ENCODE results near the gene TRIM8. TPM values are rescaled to one million over a fixed set of nuclear protein-coding genes. Genes with fewer than 3 reads are reported as not detected.

TRIM8 gene
- 35.7 to 50.3 TPM (median 46.4 TPM) in 5 replicates for total RNA-seq (2022; extraction: Qiagen RNA extraction; ENCODE audit: low read depth)

GRCh38 chr10:102644066-102644645 is at the start of gene TRIM8:
TSS of gene TRIM8 (plus strand) at chr10:102644479. CDS start at chr10:102644618, 139 bp downstream.

Other genes starting within 250 kb of the TRIM8 start
- 41.1 to 61.6 TPM (median 54.5 TPM) in 5 replicates for gene NFKB2, start 248.8 kb upstream of the TRIM8 start, total RNA-seq (2022; extraction: Qiagen RNA extraction; ENCODE audit: low read depth)
- 0.39 to 0.80 TPM (median 0.50 TPM) in 5 replicates for gene PSD, start 225.7 kb upstream of the TRIM8 start, total RNA-seq (2022; extraction: Qiagen RNA extraction; ENCODE audit: low read depth)
- gene FBXL15, start 223.6 kb upstream of the TRIM8 start, total RNA-seq (2022; extraction: Qiagen RNA extraction; ENCODE audit: low read depth) = 6.5 to 9.6 TPM (median 8.2 TPM) in 5 replicates
- gene CUEDC2, start 211.9 kb upstream of the TRIM8 start, total RNA-seq (2022; extraction: Qiagen RNA extraction; ENCODE audit: low read depth) = 58.5 to 67.4 TPM (median 64.3 TPM) in 5 replicates
- 0.13 to 0.16 TPM (median 0.14 TPM) in 3 of 5 replicates, not detected in the others for gene C10orf95, start 192.9 kb upstream of the TRIM8 start, total RNA-seq (2022; extraction: Qiagen RNA extraction; ENCODE audit: low read depth)
- 84.9 to 99.9 TPM (median 92.0 TPM) in 5 replicates for gene ACTR1A, start 141.8 kb upstream of the TRIM8 start, total RNA-seq (2022; extraction: Qiagen RNA extraction; ENCODE audit: low read depth)
- gene SUFU, start 140.5 kb upstream of the TRIM8 start, total RNA-seq (2022; extraction: Qiagen RNA extraction; ENCODE audit: low read depth) = 4.9 to 7.7 TPM (median 6.4 TPM) in 5 replicates
- 13.6 to 15.2 TPM (median 14.5 TPM) in 5 replicates for gene ARL3, start 69.9 kb downstream of the TRIM8 start, total RNA-seq (2022; extraction: Qiagen RNA extraction; ENCODE audit: low read depth)
- 1.7 to 3.7 TPM (median 3.2 TPM) in 5 replicates for gene SFXN2, start 70.2 kb downstream of the TRIM8 start, total RNA-seq (2022; extraction: Qiagen RNA extraction; ENCODE audit: low read depth)
- 22.9 to 30.2 TPM (median 27.6 TPM) in 5 replicates for gene WBP1L, start 99.5 kb downstream of the TRIM8 start, total RNA-seq (2022; extraction: Qiagen RNA extraction; ENCODE audit: low read depth)
- gene CYP17A1, start 192.9 kb downstream of the TRIM8 start, total RNA-seq (2022; extraction: Qiagen RNA extraction; ENCODE audit: low read depth) = not detected in 5 replicates
- gene BORCS7, start 209.8 kb downstream of the TRIM8 start, total RNA-seq (2022; extraction: Qiagen RNA extraction; ENCODE audit: low read depth) = 22.7 to 27.5 TPM (median 26.5 TPM) in 5 replicates
- gene AS3MT, start 225.0 kb downstream of the TRIM8 start, total RNA-seq (2022; extraction: Qiagen RNA extraction; ENCODE audit: low read depth) = 3.2 to 4.6 TPM (median 4.2 TPM) in 5 replicates

Data from A549 treated with GW870086 at 1 μM for 4 hours (cell line).